ENCODE results near the gene GOLGA6A. TPM values are rescaled to one million over a fixed set of nuclear protein-coding genes. Genes with fewer than 3 reads are reported as not detected.

GOLGA6A gene
- total and polyA plus RNA-seq, 9 of the 15 experiments (the other 6 are each of a cell fraction or from before 2014, with no cell fraction given), result not detected

GRCh38 chr15:74130155-74130848 lies 48.0 kb upstream of the GOLGA6A start, which contains the start of gene ISLR2:
Gene ISLR2 (plus strand): TSS chr15:74130586. CDS start chr15:74132755, 2,169 bp downstream.
- Histone ChIP-seq H3K27me3 (ENCODE audit: control insufficient read depth in 2 of 2, insufficient read depth in 2 of 2, low read length in 2 of 2) (peaks cover 38 to 53% of the 10 kb centered on the region in 2 experiments), H3K4me2 (ENCODE audit: insufficient read depth, low read length) (no peak within 1 kb of the TSS), H3K9ac (ENCODE audit: insufficient read depth in 1 of 2, low read depth in 2 of 2, low read length in 2 of 2) (no peak within 1 kb of the TSS), H3K9me1 (ENCODE audit: control insufficient read depth, insufficient read depth, low read length) (no peaks in the 10 kb centered on the region), H3K36me3 (ENCODE audit: control insufficient read depth, insufficient read depth, low read length) (no peaks in the 10 kb centered on the region), H3K27ac (ENCODE audit: extremely low read depth, low read depth, low read length) (no peak within 1 kb of the TSS), H2AFZ (ENCODE audit: low read depth, low read length) (no peak within 1 kb of the TSS), H3K4me1 (replicated peaks in 1 of 2; ENCODE audit: control insufficient read depth in 2 of 2, insufficient read depth in 2 of 2, low read length in 2 of 2) (peaks cover 0 to 28% of the 10 kb centered on the region in 2 experiments; a peak in 2 of 5 replicates), H4K20me1 (replicated peaks; ENCODE audit: control insufficient read depth, insufficient read depth, low read length) (no peaks in the 10 kb centered on the region; the same call in 1 of the 2 replicates), H3K9me3 (replicated peaks; ENCODE audit: control insufficient read depth, insufficient read depth, low read depth, low read length) (no peaks in the 10 kb centered on the region), H3K79me2 (ENCODE audit: control insufficient read depth, insufficient read depth, low read length) (no peaks in the 10 kb centered on the region), H3K4me3 (no peak within 1 kb of the TSS)
- ATAC-seq (no peak), FAIRE-seq (no peak), DNase-seq (ENCODE audit: extremely low read depth in 1 of 4, low spot score in 3 of 4) (peak in 2 of 4 experiments; percentile 43 to 45)
- WGBS (ENCODE audit: insufficient coverage, low coverage, missing lambda C conversion rate), result 2% methylated on average over 31 of the region's 53 CpGs
- in situ Hi-C loops (cut with MboI) (loop anchor here (25.0 kb wide), 1 partner anchor 1157 kb away; the partner anchor contains the start of gene GOLGA6D), intact Hi-C loops (cut with micrococcal nuclease) (no loop called here)
- TF ChIP-seq ZNF778 (CRISPR knock-in tag; IDR thresholded peaks at IDR 0.05) (no peak), ZNF316 (IDR thresholded peaks at IDR 0.05) (no peak), U2AF2 (optimal IDR thresholded peaks at IDR 0.05; ENCODE audit: low read depth, low read length) (no peak)
- TF ChIP-seq, protein P1, sequence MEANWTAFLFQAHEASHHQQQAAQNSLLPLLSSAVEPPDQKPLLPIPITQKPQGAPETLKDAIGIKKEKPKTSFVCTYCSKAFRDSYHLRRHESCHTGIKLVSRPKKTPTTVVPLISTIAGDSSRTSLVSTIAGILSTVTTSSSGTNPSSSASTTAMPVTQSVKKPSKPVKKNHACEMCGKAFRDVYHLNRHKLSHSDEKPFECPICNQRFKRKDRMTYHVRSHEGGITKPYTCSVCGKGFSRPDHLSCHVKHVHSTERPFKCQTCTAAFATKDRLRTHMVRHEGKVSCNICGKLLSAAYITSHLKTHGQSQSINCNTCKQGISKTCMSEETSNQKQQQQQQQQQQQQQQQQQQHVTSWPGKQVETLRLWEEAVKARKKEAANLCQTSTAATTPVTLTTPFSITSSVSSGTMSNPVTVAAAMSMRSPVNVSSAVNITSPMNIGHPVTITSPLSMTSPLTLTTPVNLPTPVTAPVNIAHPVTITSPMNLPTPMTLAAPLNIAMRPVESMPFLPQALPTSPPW (CRISPR knock-in tag; IDR thresholded peaks at IDR 0.05), result peak; percentile 45
- ChIA-PET POLR2A (no interaction called here), CTCF (ENCODE audit: low intra/inter-chr PET ratio) (interaction anchor here (0.6 to 6.2 kb wide), 2 partner anchors 182 to 191 kb away, joined by 3 to 37 read pairs; no protein-coding TSS in a partner anchor)
- BruUV-seq (replicated peaks), result no TSS peak

All from K562 (cell line).